HepG2 (cell line): ENCODE results near the gene JPH3. TPM values are rescaled to one million over a fixed set of nuclear protein-coding genes. Genes with fewer than 3 reads are reported as not detected.

Source experiments
- CHCHD3 ChIP-seq: sonication (generic); formaldehyde crosslinking; IDR thresholded peaks from 2 replicates; pipeline ENCODE4 v1.8.0; 2022; ENCODE audit warnings: mild to moderate bottlenecking, missing genetic modification reagents, moderate library complexity
- FOXM1 ChIP-seq: sonication (generic); formaldehyde crosslinking; IDR thresholded peaks from 2 replicates; pipeline ENCODE4 v1.5.0; 2020; ENCODE audit warnings: missing genetic modification reagents
- GTF2F1 ChIP-seq: fragments of 150-350 bp; IDR thresholded peaks from 2 replicates; pipeline ENCODE4 v1.6.1; 2014; ENCODE audit warnings: low read length
- ISX ChIP-seq: sonication (generic); formaldehyde crosslinking; conservative IDR thresholded peaks from 2 replicates; pipeline ENCODE4 v1.5.0; 2020; ENCODE audit warnings: missing genetic modification reagents
- MTA1 ChIP-seq: sonication (generic); formaldehyde crosslinking; IDR thresholded peaks from 2 replicates; pipeline ENCODE4 v1.4.0; 2020; ENCODE audit warnings: missing genetic modification reagents, mild to moderate bottlenecking, borderline replicate concordance
- ZBTB10 ChIP-seq: sonication (generic); formaldehyde crosslinking; IDR thresholded peaks from 2 replicates; pipeline ENCODE4 v1.4.0; 2020; ENCODE audit warnings: missing genetic modification reagents, borderline replicate concordance
- ZNF180 ChIP-seq: sonication (generic); formaldehyde crosslinking; IDR thresholded peaks from 2 replicates; pipeline ENCODE4 v1.4.0; 2020; ENCODE audit warnings: low read depth, missing genetic modification reagents, borderline replicate concordance
- ZNF678 ChIP-seq: sonication (generic); formaldehyde crosslinking; IDR thresholded peaks from 2 replicates; pipeline ENCODE4 v1.4.0; 2020; ENCODE audit warnings: mild to moderate bottlenecking, missing genetic modification reagents
- polyA plus RNA-seq, 8 experiments: library from polyadenylated mRNA; depleted of rRNA in 3 of 8; stranded (reverse) in 7 of 8; unstranded in 1 of 8; fragments of >200 nt; fragmentation: Illumina TruSeq in 4 of 8; extraction: Trizol in 4 of 8; gene quantifications; 2 replicates each; pipeline versions ENCODE4 v1.2.1 to v1.2.3, GENCODE V29; 2011 to 2016; ENCODE audit warnings: low read depth in 4 of 8, missing spikeins in 1 of 8, mixed read lengths in 1 of 8; ENCODE audit not compliant: insufficient read depth in 1 of 8
- total RNA-seq, 5 experiments: library from RNA; depleted of rRNA; stranded (reverse); fragments of >200 nt; fragmentation: Illumina TruSeq; extraction: Trizol; gene quantifications; 2 replicates each; pipeline ENCODE4 v1.2.3, GENCODE V29; 2016; ENCODE audit warnings: low read depth in 1 of 5
- TF ChIP-seq, protein P1 (sequence below): sonication (generic); formaldehyde crosslinking; IDR thresholded peaks from 2 replicates; pipeline ENCODE4 v1.5.1; 2020; ENCODE audit warnings: mild to moderate bottlenecking, missing genetic modification reagents, moderate library complexity
- TF ChIP-seq, protein P2 (sequence below): sonication (generic); formaldehyde crosslinking; conservative IDR thresholded peaks from 2 replicates; pipeline ENCODE4 v1.4.0; 2020; ENCODE audit warnings: mild to moderate bottlenecking, missing genetic modification reagents, moderate library complexity

The JPH3 gene
- total and polyA plus RNA-seq, 2 of the 13 experiments (the other 11 are each of a cell fraction or from before 2014, with no cell fraction given): not detected

GRCh38 chr16:87706278-87707000 lies 104.1 kb downstream of the JPH3 start (continued):
- TF ChIP-seq, protein P1, sequence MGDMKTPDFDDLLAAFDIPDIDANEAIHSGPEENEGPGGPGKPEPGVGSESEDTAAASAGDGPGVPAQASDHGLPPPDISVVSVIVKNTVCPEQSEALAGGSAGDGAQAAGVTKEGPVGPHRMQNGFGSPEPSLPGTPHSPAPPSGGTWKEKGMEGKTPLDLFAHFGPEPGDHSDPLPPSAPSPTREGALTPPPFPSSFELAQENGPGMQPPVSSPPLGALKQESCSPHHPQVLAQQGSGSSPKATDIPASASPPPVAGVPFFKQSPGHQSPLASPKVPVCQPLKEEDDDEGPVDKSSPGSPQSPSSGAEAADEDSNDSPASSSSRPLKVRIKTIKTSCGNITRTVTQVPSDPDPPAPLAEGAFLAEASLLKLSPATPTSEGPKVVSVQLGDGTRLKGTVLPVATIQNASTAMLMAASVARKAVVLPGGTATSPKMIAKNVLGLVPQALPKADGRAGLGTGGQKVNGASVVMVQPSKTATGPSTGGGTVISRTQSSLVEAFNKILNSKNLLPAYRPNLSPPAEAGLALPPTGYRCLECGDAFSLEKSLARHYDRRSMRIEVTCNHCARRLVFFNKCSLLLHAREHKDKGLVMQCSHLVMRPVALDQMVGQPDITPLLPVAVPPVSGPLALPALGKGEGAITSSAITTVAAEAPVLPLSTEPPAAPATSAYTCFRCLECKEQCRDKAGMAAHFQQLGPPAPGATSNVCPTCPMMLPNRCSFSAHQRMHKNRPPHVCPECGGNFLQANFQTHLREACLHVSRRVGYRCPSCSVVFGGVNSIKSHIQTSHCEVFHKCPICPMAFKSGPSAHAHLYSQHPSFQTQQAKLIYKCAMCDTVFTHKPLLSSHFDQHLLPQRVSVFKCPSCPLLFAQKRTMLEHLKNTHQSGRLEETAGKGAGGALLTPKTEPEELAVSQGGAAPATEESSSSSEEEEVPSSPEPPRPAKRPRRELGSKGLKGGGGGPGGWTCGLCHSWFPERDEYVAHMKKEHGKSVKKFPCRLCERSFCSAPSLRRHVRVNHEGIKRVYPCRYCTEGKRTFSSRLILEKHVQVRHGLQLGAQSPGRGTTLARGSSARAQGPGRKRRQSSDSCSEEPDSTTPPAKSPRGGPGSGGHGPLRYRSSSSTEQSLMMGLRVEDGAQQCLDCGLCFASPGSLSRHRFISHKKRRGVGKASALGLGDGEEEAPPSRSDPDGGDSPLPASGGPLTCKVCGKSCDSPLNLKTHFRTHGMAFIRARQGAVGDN (CRISPR knock-in tag): peak; percentile 44
- no peak for TF ChIP-seq GTF2F1
- no peak for TF ChIP-seq ZBTB10
- TF ChIP-seq CHCHD3 (CRISPR knock-in tag): no peak
- 0 out of 2 replicates have a peak, but pooled peaks have one; percentile 10 for TF ChIP-seq ZNF678 (CRISPR knock-in tag)
- 0 out of 2 replicates have a peak, but pooled peaks have one; percentile 66 for TF ChIP-seq MTA1
- TF ChIP-seq FOXM1: no peak
- no peak for TF ChIP-seq ISX (CRISPR knock-in tag)
- TF ChIP-seq, protein P2, sequence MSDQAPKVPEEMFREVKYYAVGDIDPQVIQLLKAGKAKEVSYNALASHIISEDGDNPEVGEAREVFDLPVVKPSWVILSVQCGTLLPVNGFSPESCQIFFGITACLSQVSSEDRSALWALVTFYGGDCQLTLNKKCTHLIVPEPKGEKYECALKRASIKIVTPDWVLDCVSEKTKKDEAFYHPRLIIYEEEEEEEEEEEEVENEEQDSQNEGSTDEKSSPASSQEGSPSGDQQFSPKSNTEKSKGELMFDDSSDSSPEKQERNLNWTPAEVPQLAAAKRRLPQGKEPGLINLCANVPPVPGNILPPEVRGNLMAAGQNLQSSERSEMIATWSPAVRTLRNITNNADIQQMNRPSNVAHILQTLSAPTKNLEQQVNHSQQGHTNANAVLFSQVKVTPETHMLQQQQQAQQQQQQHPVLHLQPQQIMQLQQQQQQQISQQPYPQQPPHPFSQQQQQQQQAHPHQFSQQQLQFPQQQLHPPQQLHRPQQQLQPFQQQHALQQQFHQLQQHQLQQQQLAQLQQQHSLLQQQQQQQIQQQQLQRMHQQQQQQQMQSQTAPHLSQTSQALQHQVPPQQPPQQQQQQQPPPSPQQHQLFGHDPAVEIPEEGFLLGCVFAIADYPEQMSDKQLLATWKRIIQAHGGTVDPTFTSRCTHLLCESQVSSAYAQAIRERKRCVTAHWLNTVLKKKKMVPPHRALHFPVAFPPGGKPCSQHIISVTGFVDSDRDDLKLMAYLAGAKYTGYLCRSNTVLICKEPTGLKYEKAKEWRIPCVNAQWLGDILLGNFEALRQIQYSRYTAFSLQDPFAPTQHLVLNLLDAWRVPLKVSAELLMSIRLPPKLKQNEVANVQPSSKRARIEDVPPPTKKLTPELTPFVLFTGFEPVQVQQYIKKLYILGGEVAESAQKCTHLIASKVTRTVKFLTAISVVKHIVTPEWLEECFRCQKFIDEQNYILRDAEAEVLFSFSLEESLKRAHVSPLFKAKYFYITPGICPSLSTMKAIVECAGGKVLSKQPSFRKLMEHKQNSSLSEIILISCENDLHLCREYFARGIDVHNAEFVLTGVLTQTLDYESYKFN (CRISPR knock-in tag): peak; percentile 47; the same call in 1 of the 2 replicates
- TF ChIP-seq ZNF180: no peak
